Measurements from ENCODE around the gene POTEH.
"Not testable (repeated sequence)": the region's sequence is repeated elsewhere in the genome, so short reads cannot be mapped to it uniquely, and the experiment has no call there.

GRCh38 chr22:15731023-15731422, 41.2 kb downstream of the POTEH start:
- not testable (repeated sequence) for TF ChIP-seq POLR2A, CTCF (IDR thresholded peaks at IDR 0.05)
